ENCODE data around the gene IQGAP1.

GRCh38 chr15:90425726-90426346 is 37.8 kb downstream of the IQGAP1 start:
- no peak for TF ChIP-seq ZNF552 (CRISPR knock-in tag; IDR thresholded peaks at IDR 0.05; ENCODE audit: borderline replicate concordance)
- TF ChIP-seq ZNF280D (CRISPR knock-in tag; IDR thresholded peaks at IDR 0.05) = no peak
- TF ChIP-seq FOXK2 (IDR thresholded peaks at IDR 0.05) = no peak

All from HepG2 (cell line).